NOMO-1 treated with DMSO at 0.1 percent for 48 hours (cell line): ENCODE results near the gene NME9.

ENCODE experiments used
- DNase-seq: peaks from one replicate; lab custom pipeline; 2025; ENCODE audit not compliant: unreplicated experiment; lab: John Stamatoyannopoulos, UW

The NME9 gene

GRCh38 chr3:138362538-138362937, 32.9 kb upstream of the NME9 start:
- DNase-seq = no peak

GRCh38 chr3:138361561-138361971, 31.9 kb upstream of the NME9 start:
- no peak for DNase-seq

- no peak for DNase-seq
Measured at GRCh38 chr3:138360869-138361525, 31.3 kb upstream of the NME9 start.

- DNase-seq = no peak
Measured at GRCh38 chr3:138359919-138360868, 30.5 kb upstream of the NME9 start.

GRCh38 chr3:138359148-138359918, 29.7 kb upstream of the NME9 start:
- DNase-seq = no peak

- DNase-seq = no peak
Measured at GRCh38 chr3:138356730-138357405, 27.2 kb upstream of the NME9 start.

GRCh38 chr3:138355071-138355470, 25.4 kb upstream of the NME9 start:
- DNase-seq = no peak

GRCh38 chr3:138354376-138354775, 24.7 kb upstream of the NME9 start:
- no peak for DNase-seq

GRCh38 chr3:138351916-138352550, 22.4 kb upstream of the NME9 start:
- DNase-seq = no peak

GRCh38 chr3:138351151-138351550, 21.5 kb upstream of the NME9 start:
- DNase-seq = no peak

GRCh38 chr3:138349926-138350665, 20.4 kb upstream of the NME9 start:
- DNase-seq = peak; percentile 31

- peak; percentile 21 for DNase-seq
Measured at GRCh38 chr3:138348754-138349739, 19.4 kb upstream of the NME9 start.

GRCh38 chr3:138347960-138348753, 18.5 kb upstream of the NME9 start, which contains the start of gene MRAS:
Gene MRAS, plus strand, starts transcription at chr3:138348579. Its CDS starts 24,305 bp downstream, at chr3:138372884.
- DNase-seq = peak; percentile 82

GRCh38 chr3:138344754-138345153, 15.1 kb upstream of the NME9 start:
- DNase-seq = no peak

- DNase-seq = no peak
Measured at GRCh38 chr3:138340511-138340910, 10.9 kb upstream of the NME9 start.

- DNase-seq = no peak
Measured at GRCh38 chr3:138338811-138339210, 9.2 kb upstream of the NME9 start.

- no peak for DNase-seq
Measured at GRCh38 chr3:138338244-138338643, 8.6 kb upstream of the NME9 start.
